ENCODE measurements around the gene COL8A1.

- no peak for TF ChIP-seq POLR2A (IDR thresholded peaks at IDR 0.05; ENCODE audit: low read depth, low read length)
- no peak for TF ChIP-seq TAF1 (IDR thresholded peaks at IDR 0.05; ENCODE audit: borderline replicate concordance, low read depth, low read length)
- TF ChIP-seq POLR2AphosphoS5 (IDR thresholded peaks at IDR 0.05; ENCODE audit: low read depth, low read length), result no peak
Observed at GRCh38 chr3:99625237-99625622, 13.2 kb upstream of the COL8A1 start.
